Measurements from ENCODE around the gene SH3GLB1.

SH3GLB1 gene

GRCh38 chr1:86718786-86719185, 14.4 kb downstream of the SH3GLB1 start:
- DNase-seq (ENCODE audit: low spot score) = no peak
- in situ Hi-C loops (cut with MboI; ENCODE audit: low pct_unique_long_range_greater_than_20kb, low sequenced_read_pairs, unreplicated experiment) = loop anchor here (25.0 kb wide), 1 partner anchor 331 kb away; the partner anchor contains the start of gene ODF2L
- no peak for TF ChIP-seq CTCF (IDR thresholded peaks at IDR 0.05; ENCODE audit: extremely low read depth, insufficient read depth, missing control alignments)

- in situ Hi-C loops (cut with MboI; ENCODE audit: low pct_unique_long_range_greater_than_20kb, low sequenced_read_pairs, unreplicated experiment) = no loop called here
- TF ChIP-seq CTCF (IDR thresholded peaks at IDR 0.05; ENCODE audit: extremely low read depth, insufficient read depth, missing control alignments) = no peak
- no peak for DNase-seq (ENCODE audit: low spot score)
Measured at GRCh38 chr1:86731416-86731815, 27.0 kb downstream of the SH3GLB1 start.

DNA sequence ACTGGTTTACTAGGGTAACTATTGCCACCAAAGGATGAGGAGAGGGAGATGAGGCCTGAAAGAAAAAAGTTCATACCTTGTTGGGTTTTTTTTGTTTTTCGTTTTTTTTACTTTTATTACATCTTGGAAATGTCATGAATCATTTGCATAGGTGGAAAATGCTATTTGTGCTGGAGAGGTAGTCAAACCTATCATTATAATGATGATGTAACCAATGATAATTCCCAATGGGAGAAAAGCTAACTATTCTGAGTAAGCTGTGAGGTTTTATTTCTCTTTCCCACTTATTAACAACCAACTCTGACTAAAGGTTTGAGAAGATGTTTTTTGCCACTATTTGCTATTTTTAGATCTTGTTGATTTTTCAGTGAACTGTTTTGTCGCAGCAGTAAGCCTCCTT, 29.0 kb downstream of the SH3GLB1 start:
- in situ Hi-C loops (cut with MboI; ENCODE audit: low pct_unique_long_range_greater_than_20kb, low sequenced_read_pairs, unreplicated experiment) = no loop called here
- no peak for TF ChIP-seq CTCF (IDR thresholded peaks at IDR 0.05; ENCODE audit: extremely low read depth, insufficient read depth, missing control alignments)
- DNase-seq (ENCODE audit: low spot score) = no peak

DNA sequence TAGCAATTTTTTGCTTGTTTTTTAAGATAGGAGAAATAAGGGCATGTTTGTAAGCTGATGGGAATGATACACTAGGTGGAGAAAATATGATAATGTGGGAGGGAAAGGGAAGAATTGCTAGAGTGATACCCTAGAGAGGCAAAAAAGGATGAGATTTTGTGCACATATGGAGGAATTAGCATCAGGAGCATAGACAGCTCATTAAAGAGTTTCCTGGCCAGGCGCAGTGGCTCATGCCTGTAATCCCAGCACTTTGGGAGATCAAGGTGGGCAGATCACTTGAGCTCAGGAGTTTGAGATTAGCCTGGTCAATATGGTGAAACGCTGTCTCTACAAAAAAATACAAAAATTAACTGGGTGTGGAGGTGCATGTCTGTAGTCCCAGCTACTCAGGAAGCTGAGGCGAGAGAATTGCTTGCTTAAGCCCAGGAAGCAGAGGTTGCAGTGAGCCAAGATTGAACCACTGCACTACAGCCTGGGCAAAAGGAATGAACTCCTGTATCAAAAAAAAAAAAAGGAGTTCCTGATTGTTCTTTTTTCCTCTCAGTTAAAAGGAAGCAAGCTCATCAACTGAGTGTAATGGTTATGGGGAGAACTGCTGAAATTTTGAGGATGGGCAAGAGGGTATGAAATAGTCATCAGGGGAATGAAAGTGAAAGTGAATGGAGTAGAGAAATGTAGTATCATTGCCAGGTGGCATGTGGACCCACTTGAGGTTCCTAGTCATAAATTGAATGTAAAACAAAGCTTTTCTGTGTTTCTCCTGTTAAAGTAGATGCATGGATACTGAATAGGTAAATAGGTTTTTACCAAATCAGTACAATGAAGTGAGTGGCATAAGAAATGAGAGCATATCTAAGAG, 35.5 kb downstream of the SH3GLB1 start:
- in situ Hi-C loops (cut with MboI; ENCODE audit: low pct_unique_long_range_greater_than_20kb, low sequenced_read_pairs, unreplicated experiment) = no loop called here
- no peak for DNase-seq (ENCODE audit: low spot score)
- TF ChIP-seq CTCF (IDR thresholded peaks at IDR 0.05; ENCODE audit: extremely low read depth, insufficient read depth, missing control alignments) = no peak

GRCh38 chr1:86741947-86742572, 37.7 kb downstream of the SH3GLB1 start:
- peak; percentile 15 for DNase-seq (ENCODE audit: low spot score)
- peak; percentile 51 for TF ChIP-seq CTCF (IDR thresholded peaks at IDR 0.05; ENCODE audit: extremely low read depth, insufficient read depth, missing control alignments)
- in situ Hi-C loops (cut with MboI; ENCODE audit: low pct_unique_long_range_greater_than_20kb, low sequenced_read_pairs, unreplicated experiment) = no loop called here

DNA sequence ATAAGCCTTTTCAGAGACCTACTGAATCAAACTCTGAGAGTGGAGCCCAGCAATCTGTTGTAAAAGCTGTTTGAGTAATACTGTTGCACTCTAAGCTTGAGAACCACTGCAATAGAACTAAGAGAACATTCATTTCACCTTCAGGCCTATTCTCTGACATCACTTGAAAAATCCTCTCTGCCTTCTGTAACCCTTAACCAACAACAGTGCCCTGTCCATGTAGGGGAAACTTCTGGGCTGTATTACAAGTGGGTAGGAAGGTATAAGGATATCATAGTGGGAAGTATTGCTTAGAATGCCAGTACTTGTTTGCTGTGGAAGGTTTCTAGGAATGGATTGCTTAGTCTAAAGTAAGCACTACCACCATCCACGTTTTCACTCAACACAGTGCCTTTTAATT, 42.9 kb downstream of the SH3GLB1 start:
- in situ Hi-C loops (cut with MboI; ENCODE audit: low pct_unique_long_range_greater_than_20kb, low sequenced_read_pairs, unreplicated experiment) = no loop called here
- no peak for TF ChIP-seq CTCF (IDR thresholded peaks at IDR 0.05; ENCODE audit: extremely low read depth, insufficient read depth, missing control alignments)
- no peak for DNase-seq (ENCODE audit: low spot score)

All from GM13977 (cell line).